Activated T-cell treated with anti-CD3 and anti-CD28 coated beads for 1 hour (primary cell): Measurements from ENCODE around the gene ARF3.

Source experiments
- DNase-seq: peaks from one replicate; pipeline ENCODE4 v3.0.0-alpha.2; 2020; ENCODE audit warnings: low read depth

The ARF3 gene

GRCh38 chr12:48966177-48966895 is 9.0 kb upstream of the ARF3 start:
- DNase-seq: no peak

- no peak for DNase-seq
These were observed 8.1 kb upstream of the ARF3 start for GRCh38 chr12:48965298-48965838.

- DNase-seq: no peak
These were observed 4.5 kb upstream of the ARF3 start for GRCh38 chr12:48961801-48962200.

- no peak for DNase-seq
These were observed 4.0 kb upstream of the ARF3 start for GRCh38 chr12:48961331-48961730.

- DNase-seq: no peak
These were observed 3.5 kb upstream of the ARF3 start for GRCh38 chr12:48960834-48961233.

GRCh38 chr12:48958049-48958388 is 732 bp upstream of the ARF3 start:
- no peak for DNase-seq

GRCh38 chr12:48956279-48957140 is 777 bp downstream of the ARF3 start:
- DNase-seq: no peak

GRCh38 chr12:48954841-48955501 is 2.3 kb downstream of the ARF3 start:
- DNase-seq: no peak

- no peak for DNase-seq
These were observed 3.2 kb downstream of the ARF3 start for GRCh38 chr12:48954061-48954460.

- DNase-seq: no peak
These were observed 4.6 kb downstream of the ARF3 start for GRCh38 chr12:48952691-48953090.

GRCh38 chr12:48947727-48948126 is 9.6 kb downstream of the ARF3 start:
- no peak for DNase-seq

- no peak for DNase-seq
These were observed 10.3 kb downstream of the ARF3 start for GRCh38 chr12:48946943-48947342.

GRCh38 chr12:48946205-48946604 is 11.1 kb downstream of the ARF3 start:
- DNase-seq: no peak

- DNase-seq: no peak
These were observed 14.1 kb downstream of the ARF3 start for GRCh38 chr12:48943221-48943620.

GRCh38 chr12:48940181-48940580 is 17.1 kb downstream of the ARF3 start:
- no peak for DNase-seq

GRCh38 chr12:48938805-48939204 is 18.5 kb downstream of the ARF3 start:
- no peak for DNase-seq

- no peak for DNase-seq
These were observed 20.1 kb downstream of the ARF3 start for GRCh38 chr12:48937170-48937569.

GRCh38 chr12:48936379-48936979 is 20.8 kb downstream of the ARF3 start:
- DNase-seq: peak; percentile 87

- no peak for DNase-seq
These were observed 23.0 kb downstream of the ARF3 start for GRCh38 chr12:48934312-48934706.

GRCh38 chr12:48933664-48934311 is 23.5 kb downstream of the ARF3 start:
- DNase-seq: no peak

- no peak for DNase-seq
These were observed 24.4 kb downstream of the ARF3 start for GRCh38 chr12:48932878-48933277.

GRCh38 chr12:48930475-48930874 is 26.8 kb downstream of the ARF3 start:
- no peak for DNase-seq
